Measurements from ENCODE around the gene ACBD3. TPM values are rescaled to one million over a fixed set of nuclear protein-coding genes. Genes with fewer than 3 reads are reported as not detected.

Gene ACBD3
- 24.3 and 25.4 TPM in 2 replicates for total RNA-seq

DNA sequence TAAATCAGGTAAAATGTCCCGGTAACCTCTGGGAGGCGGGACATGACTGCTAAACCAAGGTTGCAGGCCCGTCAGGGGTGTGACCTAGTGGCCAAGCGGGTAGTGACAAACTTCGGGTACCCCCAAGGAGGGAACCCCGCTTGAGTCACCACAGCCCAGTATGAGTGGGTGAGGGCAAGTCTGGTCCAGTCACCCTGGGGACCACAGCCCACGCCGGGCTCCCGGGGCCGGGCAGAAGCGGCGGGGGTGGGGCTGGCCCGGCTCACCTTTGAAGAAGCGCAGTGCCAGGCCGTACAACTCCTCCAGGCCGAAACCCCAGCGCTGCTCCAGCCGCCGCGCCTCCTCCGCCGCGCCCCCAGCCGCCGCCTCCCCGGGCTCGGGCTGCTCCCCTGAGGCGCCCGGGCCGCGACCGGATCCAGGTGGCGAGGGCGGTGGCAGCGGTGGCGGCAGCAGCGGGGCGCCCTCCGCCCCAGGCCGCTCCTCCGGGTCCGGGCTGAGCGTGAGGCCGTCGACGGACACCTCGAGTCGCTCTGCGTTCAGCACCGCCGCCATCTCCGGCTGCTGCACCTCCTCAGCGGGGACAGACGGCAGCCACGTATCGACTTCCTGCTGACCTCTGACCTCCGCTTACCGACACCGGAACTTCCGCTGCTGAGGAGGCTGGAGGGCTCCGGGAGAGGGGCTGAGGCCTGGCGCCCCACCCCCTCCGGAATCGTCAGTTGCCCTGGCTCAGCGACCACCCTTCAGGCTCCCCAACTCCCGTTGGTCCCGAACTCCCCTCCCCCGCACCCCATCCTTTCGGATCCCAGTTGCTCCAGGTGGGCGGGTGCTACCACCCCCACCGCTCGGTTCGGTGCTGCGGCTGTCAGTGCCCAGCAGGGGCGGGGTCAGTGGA lies at the start of gene ACBD3:
ACBD3 (minus strand) TSS at position 618 of the 895 bp plus-strand sequence; CDS start at position 552, 66 bp downstream.
- H3K4me3 Mint-ChIP-seq (ENCODE audit: low read depth), result peak within 1 kb of the TSS; percentile 96
- intact Hi-C loops (cut with micrococcal nuclease), result loop anchor here (2.0 to 5.0 kb wide), 3 partner anchors 62 to 122 kb away; partner anchors contain the start of gene LIN9

DNA sequence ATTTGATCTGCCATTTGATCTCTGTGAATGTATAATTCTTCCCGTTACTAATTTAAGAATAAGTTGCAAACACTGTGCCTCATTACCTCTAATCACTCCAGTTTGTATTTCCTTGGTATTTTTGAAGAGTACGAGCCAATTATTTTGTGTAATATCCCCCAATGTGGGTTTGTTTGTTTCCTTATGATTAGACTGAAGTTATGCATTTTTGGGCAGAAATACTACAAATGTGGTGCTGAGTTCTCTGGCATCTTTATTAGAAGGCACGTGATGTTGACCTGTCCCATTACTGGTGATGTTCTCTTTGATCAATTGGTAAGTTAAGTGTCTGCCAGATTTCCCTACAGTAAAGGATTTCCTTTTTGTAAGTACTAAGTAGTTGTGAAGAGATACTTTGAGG lies 47.3 kb upstream of the ACBD3 start:
- DNase-seq (ENCODE audit: low spot score), result no peak
- Mint-ChIP-seq H3K4me1 (ENCODE audit: low read depth) (no peaks in the 10 kb centered on the region), H3K27ac (no peak overlapping the region), H3K27me3 (ENCODE audit: low read depth) (no peaks in the 10 kb centered on the region), H3K4me3 (ENCODE audit: low read depth) (no peak overlapping the region), H3K9me3 (no peaks in the 10 kb centered on the region), H3K36me3 (ENCODE audit: low read depth) (peaks cover 34% of the 10 kb centered on the region)
- intact Hi-C loops (cut with micrococcal nuclease), result no loop called here

More for the DNA sequence above, at the start of gene ACBD3:
- Mint-ChIP-seq H3K36me3 (ENCODE audit: low read depth) (peaks cover 32% of the 10 kb centered on the region), H3K4me1 (ENCODE audit: low read depth) (peaks cover 22% of the 10 kb centered on the region), H3K27me3 (ENCODE audit: low read depth) (no peaks in the 10 kb centered on the region), H3K27ac (peak within 1 kb of the TSS; percentile 92), H3K9me3 (no peaks in the 10 kb centered on the region)
- DNase-seq (ENCODE audit: low spot score), result peak; percentile 82

DNA sequence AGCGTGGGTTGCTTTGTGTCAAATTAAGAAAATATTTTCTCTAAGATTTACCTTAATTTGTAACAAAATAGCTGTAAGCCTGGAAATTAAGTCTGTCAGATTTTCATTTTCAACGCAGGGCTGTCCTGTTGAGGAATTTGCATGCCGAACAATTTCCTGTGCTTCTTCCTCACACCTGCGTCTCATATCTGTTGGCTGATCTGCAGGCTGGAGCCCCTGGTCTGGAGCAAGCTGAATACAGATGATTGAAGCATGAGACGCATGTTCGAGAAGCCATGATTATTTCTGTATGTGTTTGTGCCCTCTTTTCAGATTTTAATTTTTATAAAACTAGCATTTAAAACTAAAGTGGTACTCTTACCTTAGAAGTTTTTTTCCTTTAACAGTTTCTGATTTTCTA lies 46.8 kb upstream of the ACBD3 start:
- DNase-seq (ENCODE audit: low spot score), result no peak
- no peak overlapping the region for H3K4me3 Mint-ChIP-seq (ENCODE audit: low read depth)
- no peaks in the 10 kb centered on the region for H3K4me1 Mint-ChIP-seq (ENCODE audit: low read depth)
- no peaks in the 10 kb centered on the region for H3K27me3 Mint-ChIP-seq (ENCODE audit: low read depth)
- intact Hi-C loops (cut with micrococcal nuclease), result no loop called here
- H3K9me3 Mint-ChIP-seq, result no peaks in the 10 kb centered on the region
- H3K27ac Mint-ChIP-seq, result no peak overlapping the region
- peaks cover 29% of the 10 kb centered on the region for H3K36me3 Mint-ChIP-seq (ENCODE audit: low read depth)

GRCh38 chr1:226226601-226227000 lies 40.1 kb upstream of the ACBD3 start:
- intact Hi-C loops (cut with micrococcal nuclease), result no loop called here
- no peak overlapping the region for H3K27ac Mint-ChIP-seq
- H3K4me1 Mint-ChIP-seq (ENCODE audit: low read depth), result peaks cover 1% of the 10 kb centered on the region
- peaks cover 19% of the 10 kb centered on the region for H3K27me3 Mint-ChIP-seq (ENCODE audit: low read depth)
- H3K4me3 Mint-ChIP-seq (ENCODE audit: low read depth), result no peak overlapping the region
- H3K36me3 Mint-ChIP-seq (ENCODE audit: low read depth), result peaks cover 6% of the 10 kb centered on the region
- H3K9me3 Mint-ChIP-seq, result no peaks in the 10 kb centered on the region
- no peak for DNase-seq (ENCODE audit: low spot score)

- no peak for DNase-seq (ENCODE audit: low spot score)
- Mint-ChIP-seq H3K9me3 (no peaks in the 10 kb centered on the region), H3K27me3 (ENCODE audit: low read depth) (peaks cover 30% of the 10 kb centered on the region), H3K4me3 (ENCODE audit: low read depth) (peak overlapping the region; percentile 75), H3K36me3 (ENCODE audit: low read depth) (no peaks in the 10 kb centered on the region), H3K4me1 (ENCODE audit: low read depth) (peaks cover 1% of the 10 kb centered on the region), H3K27ac (no peak overlapping the region)
- intact Hi-C loops (cut with micrococcal nuclease), result no loop called here
Measured at GRCh38 chr1:226223786-226224244, 37.3 kb upstream of the ACBD3 start.

- H3K4me3 Mint-ChIP-seq (ENCODE audit: low read depth), result peak within 1 kb of the TSS; percentile 75
- peaks cover 30% of the 10 kb centered on the region for H3K27me3 Mint-ChIP-seq (ENCODE audit: low read depth)
- peaks cover 1% of the 10 kb centered on the region for H3K4me1 Mint-ChIP-seq (ENCODE audit: low read depth)
- DNase-seq (ENCODE audit: low spot score), result no peak
- intact Hi-C loops (cut with micrococcal nuclease), result no loop called here
- no peaks in the 10 kb centered on the region for H3K9me3 Mint-ChIP-seq
- H3K27ac Mint-ChIP-seq, result no peak within 1 kb of the TSS
- H3K36me3 Mint-ChIP-seq (ENCODE audit: low read depth), result no peaks in the 10 kb centered on the region
Measured at GRCh38 chr1:226223157-226223785, 36.7 kb upstream of the ACBD3 start, which contains the start of gene MIXL1. Gene MIXL1, plus strand, starts transcription at chr1:226223664. Its CDS starts 18 bp downstream, at chr1:226223682.

DNA sequence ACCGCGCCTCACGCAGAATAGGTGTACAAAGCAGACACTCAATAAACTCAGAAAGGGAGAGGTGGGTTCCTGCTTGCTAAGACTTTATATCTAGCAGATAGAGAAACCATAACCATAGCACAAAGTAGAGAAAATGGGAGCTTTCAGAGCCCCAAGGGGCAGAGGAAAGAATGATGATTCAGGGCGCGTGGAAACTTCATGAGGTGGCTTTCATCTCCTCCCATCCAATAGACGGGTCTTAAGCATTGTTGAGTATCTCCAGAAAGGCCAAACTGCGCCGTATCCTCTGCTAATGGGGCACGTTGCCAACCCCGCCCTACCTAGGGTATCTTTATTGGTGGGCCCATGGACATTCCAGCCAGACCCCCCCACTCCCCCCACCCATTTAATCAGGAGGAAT lies 36.1 kb upstream of the ACBD3 start:
- Mint-ChIP-seq H3K27ac (no peak overlapping the region), H3K27me3 (ENCODE audit: low read depth) (peaks cover 30% of the 10 kb centered on the region), H3K9me3 (no peaks in the 10 kb centered on the region), H3K4me1 (ENCODE audit: low read depth) (peaks cover 1% of the 10 kb centered on the region), H3K36me3 (ENCODE audit: low read depth) (no peaks in the 10 kb centered on the region), H3K4me3 (ENCODE audit: low read depth) (peak overlapping the region; percentile 67)
- intact Hi-C loops (cut with micrococcal nuclease), result no loop called here
- DNase-seq (ENCODE audit: low spot score), result no peak

GRCh38 chr1:226220473-226221189 lies 34.1 kb upstream of the ACBD3 start:
- Mint-ChIP-seq H3K36me3 (ENCODE audit: low read depth) (no peaks in the 10 kb centered on the region), H3K27ac (no peak overlapping the region), H3K9me3 (no peaks in the 10 kb centered on the region), H3K27me3 (ENCODE audit: low read depth) (peaks cover 30% of the 10 kb centered on the region), H3K4me3 (ENCODE audit: low read depth) (no peak overlapping the region), H3K4me1 (ENCODE audit: low read depth) (peaks cover 1% of the 10 kb centered on the region)
- intact Hi-C loops (cut with micrococcal nuclease), result no loop called here
- DNase-seq (ENCODE audit: low spot score), result no peak

GRCh38 chr1:226217273-226217672 lies 30.7 kb upstream of the ACBD3 start:
- Mint-ChIP-seq H3K27ac (no peak overlapping the region), H3K9me3 (no peaks in the 10 kb centered on the region)

DNA sequence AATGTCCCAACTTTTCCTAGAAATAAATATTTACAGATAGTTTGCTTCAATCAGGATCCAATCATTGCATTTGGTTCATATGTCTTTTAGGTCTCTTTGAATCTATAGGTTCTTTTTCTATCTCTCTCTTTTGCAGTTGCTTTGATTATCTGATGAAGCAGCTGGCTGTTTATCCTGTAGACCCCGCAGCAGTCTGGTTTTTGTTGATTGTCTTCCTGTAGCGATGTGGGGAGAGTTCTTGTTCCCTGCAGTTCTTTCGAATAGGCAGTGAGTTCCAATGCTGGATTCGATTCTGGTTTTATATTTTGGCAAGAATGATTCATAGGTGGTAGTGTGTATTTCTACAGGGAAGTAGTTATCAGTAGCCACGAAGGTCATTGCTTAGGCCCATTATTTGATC lies 29.5 kb upstream of the ACBD3 start:
- Mint-ChIP-seq H3K4me1 (ENCODE audit: low read depth) (no peaks in the 10 kb centered on the region), H3K36me3 (ENCODE audit: low read depth) (no peaks in the 10 kb centered on the region), H3K9me3 (no peaks in the 10 kb centered on the region), H3K27me3 (ENCODE audit: low read depth) (peaks cover 8% of the 10 kb centered on the region), H3K4me3 (ENCODE audit: low read depth) (no peak overlapping the region), H3K27ac (no peak overlapping the region)
- no peak for DNase-seq (ENCODE audit: low spot score)
- intact Hi-C loops (cut with micrococcal nuclease), result no loop called here

More at GRCh38 chr1:226217273-226217672, 30.7 kb upstream of the ACBD3 start:
- H3K4me3 Mint-ChIP-seq (ENCODE audit: low read depth), result no peak overlapping the region
- DNase-seq (ENCODE audit: low spot score), result no peak
- no peaks in the 10 kb centered on the region for H3K36me3 Mint-ChIP-seq (ENCODE audit: low read depth)
- intact Hi-C loops (cut with micrococcal nuclease), result no loop called here
- H3K4me1 Mint-ChIP-seq (ENCODE audit: low read depth), result no peaks in the 10 kb centered on the region
- peaks cover 16% of the 10 kb centered on the region for H3K27me3 Mint-ChIP-seq (ENCODE audit: low read depth)

DNA sequence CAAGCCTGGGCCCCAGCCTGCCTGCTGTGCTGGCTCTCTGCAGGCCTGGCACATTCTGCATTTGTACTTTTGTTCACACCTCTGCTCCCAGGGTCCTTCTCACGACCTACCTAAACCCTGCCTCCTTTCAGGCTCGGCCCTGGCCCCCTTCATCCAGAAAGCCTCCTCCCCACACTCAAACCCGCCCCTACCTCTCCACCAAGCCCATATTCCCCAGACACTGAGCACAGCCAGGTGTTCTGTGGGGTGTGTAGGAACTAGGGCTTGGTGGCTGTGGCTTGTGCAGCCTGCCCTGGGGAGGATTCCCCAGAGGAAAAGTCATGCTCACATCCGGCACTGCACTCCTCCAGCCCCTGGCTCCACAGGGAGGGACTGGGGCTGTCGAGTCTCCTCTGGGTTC lies 28.7 kb upstream of the ACBD3 start:
- Mint-ChIP-seq H3K36me3 (ENCODE audit: low read depth) (no peaks in the 10 kb centered on the region), H3K4me1 (ENCODE audit: low read depth) (no peaks in the 10 kb centered on the region), H3K9me3 (no peaks in the 10 kb centered on the region), H3K27me3 (ENCODE audit: low read depth) (peaks cover 4% of the 10 kb centered on the region), H3K27ac (no peak overlapping the region), H3K4me3 (ENCODE audit: low read depth) (no peak overlapping the region)
- DNase-seq (ENCODE audit: low spot score), result no peak
- intact Hi-C loops (cut with micrococcal nuclease), result no loop called here

DNA sequence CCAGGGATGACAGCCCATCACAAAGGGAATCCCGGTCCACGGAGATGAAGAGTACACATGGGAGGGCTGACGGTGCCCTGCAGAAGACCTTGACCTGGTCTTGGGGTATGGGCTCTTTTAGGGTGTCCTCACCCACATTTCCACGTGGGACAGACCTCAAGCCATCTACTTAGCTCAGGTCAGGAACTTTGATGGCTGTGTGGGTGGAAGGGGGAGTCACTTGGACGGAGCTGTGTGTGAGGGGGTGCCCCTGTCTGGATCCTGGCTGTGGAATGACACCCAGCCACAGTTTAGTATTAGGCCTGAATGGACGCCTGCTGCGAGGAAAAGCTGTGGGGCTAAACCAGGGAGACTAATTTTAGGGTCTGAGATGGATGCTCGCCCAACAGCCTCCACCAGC lies 26.0 kb upstream of the ACBD3 start:
- no peaks in the 10 kb centered on the region for H3K4me1 Mint-ChIP-seq (ENCODE audit: low read depth)
- no peak overlapping the region for H3K27ac Mint-ChIP-seq
- H3K9me3 Mint-ChIP-seq, result no peaks in the 10 kb centered on the region
- H3K36me3 Mint-ChIP-seq (ENCODE audit: low read depth), result no peaks in the 10 kb centered on the region
- intact Hi-C loops (cut with micrococcal nuclease), result no loop called here
- no peak overlapping the region for H3K4me3 Mint-ChIP-seq (ENCODE audit: low read depth)
- DNase-seq (ENCODE audit: low spot score), result no peak
- H3K27me3 Mint-ChIP-seq (ENCODE audit: low read depth), result no peaks in the 10 kb centered on the region

All from activated T-helper 2 cell treated with anti-CD3 and anti-CD28 coated beads, Interferon-gamma antibody, Interleukin-2, Interleukin-4, amounts not matched to agents 10 μg/mL and 5 μg/mL and 100 μg/mL, durations not matched to agents 14 hours and 24 hours and 36 hours (primary cell).